Hepatocyte (in vitro differentiated cells): ENCODE results near the gene MYRF.

Source experiments
- CTCF ChIP-seq: fragments of 200-600 bp; sonication (generic); IDR thresholded peaks from 2 replicates; pipeline ENCODE4 v1.5.1; 2016; ENCODE audit warnings: antibody characterized with exemption, mild to moderate bottlenecking; ENCODE audit not compliant: poor library complexity
- EZH2 ChIP-seq: fragments of 200-600 bp; sonication (generic); IDR thresholded peaks from 2 replicates; pipeline ENCODE4 v1.6.1; 2016; ENCODE audit warnings: antibody characterized with exemption, mild to moderate bottlenecking, borderline replicate concordance
- EZH2phosphoT487 ChIP-seq: fragments of 200-600 bp; sonication (generic); IDR thresholded peaks from one replicate; pipeline ENCODE4 v1.6.1; 2018; ENCODE audit warnings: antibody characterized with exemption, mild to moderate bottlenecking, low read depth, moderate library complexity; ENCODE audit not compliant: unreplicated experiment, severe bottlenecking

GRCh38 chr11:61726775-61727174 is 25.7 kb upstream of the MYRF start:
- TF ChIP-seq CTCF = no peak
- no peak for TF ChIP-seq EZH2phosphoT487
- no peak for TF ChIP-seq EZH2
